HFFc6 (cell line): Measurements from ENCODE around the gene HMCES. TPM values are rescaled to one million over a fixed set of nuclear protein-coding genes. Genes with fewer than 3 reads are reported as not detected.

ENCODE experiments used
- DNase-seq: peaks from one replicate; pipeline ENCODE4 v3.0.0-alpha.2; 2018
- H3K27ac Mint-ChIP-seq: 2 replicates; pipeline ENCODE4 v1.8.0; 2020; ENCODE audit warnings: mild to moderate bottlenecking, mixed read lengths
- H3K27me3 Mint-ChIP-seq: 2 replicates; pipeline ENCODE4 v1.8.0; 2021; ENCODE audit warnings: mild to moderate bottlenecking, moderate library complexity, mixed read lengths; ENCODE audit not compliant: insufficient read depth
- H3K36me3 Mint-ChIP-seq: 2 replicates; pipeline ENCODE4 v1.8.0; 2021; ENCODE audit warnings: low read depth, mixed read lengths
- H3K4me1 Mint-ChIP-seq: 2 replicates; pipeline ENCODE4 v1.8.0; 2020; ENCODE audit warnings: low read depth, mixed read lengths
- H3K4me3 Mint-ChIP-seq: 2 replicates; pipeline ENCODE4 v1.8.0; 2020; ENCODE audit warnings: mild to moderate bottlenecking, moderate library complexity, mixed read lengths
- H3K9me3 Mint-ChIP-seq: 2 replicates; pipeline ENCODE4 v1.8.0; 2020; ENCODE audit warnings: mild to moderate bottlenecking, mixed read lengths
- total RNA-seq, 6 experiments: library from RNA; stranded (reverse); fragmentation: NEBNext Ultra II Directional; extraction: Animal tissue kit (Norgen Biotek cat#: 25700); gene quantifications; 2 replicates in 1 of 6; 3 replicates in 5 of 6; pipeline ENCODE4 v1.2.3, GENCODE V29; 2021
- TF ChIP-seq, protein P1 (sequence below): fragments of 200-600 bp; sonication (generic); IDR thresholded peaks from 2 replicates; pipeline ENCODE4 v1.5.0; 2021; ENCODE audit warnings: antibody characterized with exemption, mild to moderate bottlenecking

The HMCES gene
- total RNA-seq, 6 experiments from 2014 or later, result 28.3 to 33.9 (median 31.4) TPM

DNA sequence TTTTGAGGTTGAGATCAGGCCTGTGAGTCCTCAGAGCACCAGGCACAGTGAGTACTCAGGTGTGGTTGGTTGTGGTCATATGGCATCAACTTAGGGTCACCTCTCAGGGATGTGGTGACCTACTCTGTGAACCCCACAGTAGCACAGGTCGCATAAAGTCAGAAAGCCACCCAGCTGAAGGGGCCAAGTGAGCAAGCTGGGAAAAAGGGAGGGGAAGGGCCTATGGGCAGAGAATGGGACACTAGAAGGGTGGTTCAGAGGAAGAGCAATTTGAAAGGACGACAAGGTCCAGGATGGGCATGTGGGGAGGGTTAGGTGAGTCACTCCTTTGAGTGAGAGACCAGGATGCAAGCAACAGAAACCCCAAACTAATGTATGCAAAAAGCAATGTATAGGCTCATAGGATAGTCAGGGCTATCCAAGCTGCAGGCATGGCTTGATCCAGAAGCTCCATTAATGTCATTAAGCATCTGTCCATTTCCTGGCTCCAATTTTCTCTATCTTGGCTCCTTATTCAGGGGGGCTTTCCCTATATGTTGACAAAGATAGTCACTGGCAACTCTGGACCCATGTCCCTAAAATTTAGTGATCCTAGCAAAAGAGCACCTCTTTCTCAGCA is 33.5 kb downstream of the HMCES start:
- peak; percentile 42 for DNase-seq
- Mint-ChIP-seq H3K27me3 (peaks cover 4% of the 10 kb centered on the region), H3K27ac (peak overlapping the region; percentile 60), H3K36me3 (0 out of 2 replicates have a peak, but pooled peaks cover under 1% of the 10 kb centered on the region), H3K4me3 (no peak overlapping the region), H3K9me3 (no peaks in the 10 kb centered on the region), H3K4me1 (peaks cover 24% of the 10 kb centered on the region)
- TF ChIP-seq, protein P1, sequence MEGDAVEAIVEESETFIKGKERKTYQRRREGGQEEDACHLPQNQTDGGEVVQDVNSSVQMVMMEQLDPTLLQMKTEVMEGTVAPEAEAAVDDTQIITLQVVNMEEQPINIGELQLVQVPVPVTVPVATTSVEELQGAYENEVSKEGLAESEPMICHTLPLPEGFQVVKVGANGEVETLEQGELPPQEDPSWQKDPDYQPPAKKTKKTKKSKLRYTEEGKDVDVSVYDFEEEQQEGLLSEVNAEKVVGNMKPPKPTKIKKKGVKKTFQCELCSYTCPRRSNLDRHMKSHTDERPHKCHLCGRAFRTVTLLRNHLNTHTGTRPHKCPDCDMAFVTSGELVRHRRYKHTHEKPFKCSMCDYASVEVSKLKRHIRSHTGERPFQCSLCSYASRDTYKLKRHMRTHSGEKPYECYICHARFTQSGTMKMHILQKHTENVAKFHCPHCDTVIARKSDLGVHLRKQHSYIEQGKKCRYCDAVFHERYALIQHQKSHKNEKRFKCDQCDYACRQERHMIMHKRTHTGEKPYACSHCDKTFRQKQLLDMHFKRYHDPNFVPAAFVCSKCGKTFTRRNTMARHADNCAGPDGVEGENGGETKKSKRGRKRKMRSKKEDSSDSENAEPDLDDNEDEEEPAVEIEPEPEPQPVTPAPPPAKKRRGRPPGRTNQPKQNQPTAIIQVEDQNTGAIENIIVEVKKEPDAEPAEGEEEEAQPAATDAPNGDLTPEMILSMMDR, result no peak

GRCh38 chr3:129312671-129313414 is 34.2 kb downstream of the HMCES start:
- Mint-ChIP-seq H3K4me1 (peaks cover 24% of the 10 kb centered on the region), H3K36me3 (no peaks in the 10 kb centered on the region), H3K27me3 (peaks cover 4% of the 10 kb centered on the region), H3K27ac (peak overlapping the region; percentile 81), H3K9me3 (no peaks in the 10 kb centered on the region), H3K4me3 (no peak overlapping the region)
- no peak for DNase-seq
- TF ChIP-seq, protein P1, result no peak

DNA sequence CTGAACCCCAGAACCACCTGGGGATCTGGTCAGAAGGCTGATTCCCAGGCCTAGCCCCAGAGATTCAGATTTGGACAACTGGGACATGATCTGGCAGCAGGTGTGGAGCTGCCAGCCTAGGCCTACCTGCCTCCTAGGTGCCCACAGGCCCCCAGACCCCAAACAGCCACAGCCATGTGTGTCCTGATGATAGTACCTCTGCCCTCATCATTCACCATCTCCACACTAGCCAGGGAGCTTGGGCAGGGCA is 34.7 kb downstream of the HMCES start:
- H3K4me3 Mint-ChIP-seq, result peak overlapping the region; percentile 92; the same call in 1 of the 2 replicates
- H3K27me3 Mint-ChIP-seq, result peaks cover 4% of the 10 kb centered on the region
- H3K4me1 Mint-ChIP-seq, result peaks cover 24% of the 10 kb centered on the region
- no peaks in the 10 kb centered on the region for H3K36me3 Mint-ChIP-seq
- DNase-seq, result no peak
- H3K9me3 Mint-ChIP-seq, result no peaks in the 10 kb centered on the region
- peak overlapping the region; percentile 81 for H3K27ac Mint-ChIP-seq
- TF ChIP-seq, protein P1, result no peak

DNA sequence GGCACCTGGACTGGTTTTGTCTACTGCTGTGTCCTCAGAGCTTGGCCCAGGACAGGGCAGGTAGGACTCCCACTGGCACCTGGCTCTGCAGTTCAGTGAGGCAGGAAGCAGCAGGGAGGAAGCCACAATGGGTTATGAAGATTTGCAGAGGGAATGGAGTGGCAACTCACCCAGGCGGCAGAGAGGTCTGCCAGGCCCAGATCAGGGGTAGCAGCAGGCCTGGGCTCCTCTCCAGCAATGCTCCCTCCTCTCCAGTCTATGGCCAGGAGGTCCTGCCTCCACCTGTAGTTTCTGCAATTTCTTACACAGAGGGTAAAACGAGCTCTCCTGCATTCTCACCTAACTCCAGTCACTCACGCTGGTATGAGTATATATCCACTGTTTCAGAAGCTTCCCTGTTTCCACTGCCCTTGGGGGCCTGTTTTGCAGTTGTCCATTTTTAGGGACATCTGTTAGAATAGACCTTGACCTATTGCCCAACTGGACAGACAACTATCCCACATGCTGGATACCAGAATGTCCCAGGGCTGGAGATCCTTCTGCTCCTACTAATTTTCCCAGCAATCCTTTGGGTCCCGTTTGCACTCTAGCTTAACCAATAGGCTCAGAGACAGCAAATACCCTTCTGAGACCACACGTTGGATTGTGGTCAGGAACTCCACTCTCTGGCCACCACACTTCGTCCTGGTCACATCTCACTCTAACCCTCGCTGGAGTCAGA is 35.2 kb downstream of the HMCES start:
- peak overlapping the region; percentile 92 for H3K4me3 Mint-ChIP-seq
- H3K27me3 Mint-ChIP-seq, result peaks cover 4% of the 10 kb centered on the region
- H3K36me3 Mint-ChIP-seq, result no peaks in the 10 kb centered on the region
- peak overlapping the region; percentile 81 for H3K27ac Mint-ChIP-seq
- DNase-seq, result peak; percentile 39
- no peaks in the 10 kb centered on the region for H3K9me3 Mint-ChIP-seq
- TF ChIP-seq, protein P1, result no peak
- H3K4me1 Mint-ChIP-seq, result peaks cover 24% of the 10 kb centered on the region

- TF ChIP-seq, protein P1, result peak; percentile 65
- DNase-seq, result peak; percentile 85
Measured at GRCh38 chr3:129314386-129315222, 35.9 kb downstream of the HMCES start.

More at GRCh38 chr3:129314386-129315222, 35.9 kb downstream of the HMCES start:
- peaks cover 24% of the 10 kb centered on the region for H3K4me1 Mint-ChIP-seq
- H3K36me3 Mint-ChIP-seq, result no peaks in the 10 kb centered on the region
- peak overlapping the region; percentile 81 for H3K27ac Mint-ChIP-seq
- H3K4me3 Mint-ChIP-seq, result peak overlapping the region; percentile 92
- no peaks in the 10 kb centered on the region for H3K9me3 Mint-ChIP-seq
- H3K27me3 Mint-ChIP-seq, result peaks cover 4% of the 10 kb centered on the region
